ENCODE measurements around the gene PACS2. TPM values are rescaled to one million over a fixed set of nuclear protein-coding genes. Genes with fewer than 3 reads are reported as not detected.

The PACS2 gene
- total and polyA plus RNA-seq, 4 donors: 5.1 to 21.9 (median 9.8) TPM

- no peak for TF ChIP-seq HNF4A (conservative IDR thresholded peaks at IDR 0.05)
- TF ChIP-seq RAD21 (IDR thresholded peaks at IDR 0.05): no peak
- no peak for TF ChIP-seq MAX (IDR thresholded peaks at IDR 0.05)
- no peak for TF ChIP-seq JUND (IDR thresholded peaks at IDR 0.05)
- TF ChIP-seq GABPA (IDR thresholded peaks at IDR 0.05 in 1 of 2, conservative IDR thresholded peaks at IDR 0.05 in 1 of 2): no peak
- no peak for TF ChIP-seq FOXA1 (IDR thresholded peaks at IDR 0.05)
- TF ChIP-seq SP1 (IDR thresholded peaks at IDR 0.05): no peak
- TF ChIP-seq TAF1 (conservative IDR thresholded peaks at IDR 0.05): no peak
These were observed 122.6 kb downstream of the PACS2 start (continued) for GRCh38 chr14:105436891-105437722.

- H3K4me3 ChIP-seq (ENCODE audit: low read depth in 1 of 3, low read length in 3 of 3): no peak overlapping the region
- H3K27ac ChIP-seq (ENCODE audit: low read depth in 1 of 2, low read length in 2 of 2): no peak overlapping the region
- peaks cover 0 to 10% (median 6%) of the 10 kb centered on the region in 4 donors for H3K4me1 ChIP-seq (ENCODE audit: control insufficient read depth in 4 of 4, insufficient read depth in 4 of 4, low read length in 3 of 4)
- TF ChIP-seq YY1 (IDR thresholded peaks at IDR 0.05) (no peak), HNF4A (conservative IDR thresholded peaks at IDR 0.05) (no peak), FOXA1 (IDR thresholded peaks at IDR 0.05) (no peak), ATF3 (IDR thresholded peaks at IDR 0.05) (no peak), SP1 (IDR thresholded peaks at IDR 0.05) (no peak), CTCF (IDR thresholded peaks at IDR 0.05; ENCODE audit: low read depth, low read length, missing input control) (no peak)
- H3K36me3 ChIP-seq (ENCODE audit: control insufficient read depth in 4 of 4, insufficient read depth in 3 of 4, low read depth in 1 of 4, low read length in 3 of 4): peaks cover 0 to 4% (median 2%) of the 10 kb centered on the region in 4 donors
- H3K27me3 ChIP-seq (ENCODE audit: control insufficient read depth in 4 of 4, insufficient read depth in 4 of 4, low read length in 3 of 4): no peaks in the 10 kb centered on the region
- no peaks in the 10 kb centered on the region for H3K9me3 ChIP-seq (ENCODE audit: control insufficient read depth in 4 of 4, low read length in 3 of 4)
- H3K9ac ChIP-seq (ENCODE audit: low read depth in 1 of 2, low read length in 2 of 2): no peak overlapping the region
- DNase-seq (ENCODE audit: low spot score): no peak
- WGBS: 96% methylated on average over 18 of the region's 18 CpGs
These were observed 123.4 kb downstream of the PACS2 start for GRCh38 chr14:105437723-105438500.

GRCh38 chr14:105439179-105439578, 124.6 kb downstream of the PACS2 start:
- Histone ChIP-seq H3K27me3 (ENCODE audit: control insufficient read depth in 4 of 4, insufficient read depth in 4 of 4, low read length in 3 of 4) (no peaks in the 10 kb centered on the region), H3K36me3 (ENCODE audit: control insufficient read depth in 4 of 4, insufficient read depth in 3 of 4, low read depth in 1 of 4, low read length in 3 of 4) (peaks cover 0 to 4% (median 2%) of the 10 kb centered on the region in 4 donors), H3K9ac (ENCODE audit: low read depth in 1 of 2, low read length in 2 of 2) (no peak overlapping the region), H3K9me3 (ENCODE audit: control insufficient read depth in 4 of 4, low read length in 3 of 4) (no peaks in the 10 kb centered on the region), H3K4me1 (ENCODE audit: control insufficient read depth in 4 of 4, insufficient read depth in 4 of 4, low read length in 3 of 4) (peaks cover 0 to 4% (median 0%) of the 10 kb centered on the region in 4 donors), H3K27ac (ENCODE audit: low read depth in 1 of 2, low read length in 2 of 2) (no peak overlapping the region), H3K4me3 (ENCODE audit: low read depth in 1 of 3, low read length in 3 of 3) (no peak overlapping the region)
- no peak for DNase-seq (ENCODE audit: low spot score)
- WGBS: 93% methylated on average over 11 of the region's 11 CpGs
- no peak for TF ChIP-seq EGR1 (IDR thresholded peaks at IDR 0.05; ENCODE audit: low read depth in 2 of 2)
- no peak for TF ChIP-seq HNF4A (conservative IDR thresholded peaks at IDR 0.05)
- TF ChIP-seq SP1 (IDR thresholded peaks at IDR 0.05): no peak
- TF ChIP-seq RAD21 (IDR thresholded peaks at IDR 0.05): no peak
- no peak for TF ChIP-seq ATF3 (IDR thresholded peaks at IDR 0.05)
- no peak for TF ChIP-seq FOXA1 (IDR thresholded peaks at IDR 0.05)
- no peak for TF ChIP-seq YY1 (IDR thresholded peaks at IDR 0.05)
- no peak for TF ChIP-seq FOXA2 (IDR thresholded peaks at IDR 0.05)
- TF ChIP-seq MAX (IDR thresholded peaks at IDR 0.05): no peak
- TF ChIP-seq GABPA (IDR thresholded peaks at IDR 0.05 in 1 of 2, conservative IDR thresholded peaks at IDR 0.05 in 1 of 2): no peak
- no peak for TF ChIP-seq ZBTB33 (IDR thresholded peaks at IDR 0.05)
- no peak for TF ChIP-seq CTCF (IDR thresholded peaks at IDR 0.05; ENCODE audit: low read depth, low read length, missing input control)
